GM21381 (cell line): Measurements from ENCODE around the gene SMAD4.
"Not testable (repeated sequence)": the region's sequence is repeated elsewhere in the genome, so short reads cannot be mapped to it uniquely, and the experiment has no call there.

ENCODE experiments used
- ATAC-seq: cut with Tn5 transposase; IDR thresholded peaks from one replicate; pipeline ENCODE4 v1.9.1; 2021; ENCODE audit warnings: mild to moderate bottlenecking, moderate library complexity; ENCODE audit not compliant: unreplicated experiment

SMAD4 gene

GRCh38 chr18:51068105-51068504 lies 38.1 kb downstream of the SMAD4 start:
- no peak for ATAC-seq

- no peak for ATAC-seq
These were observed 39.9 kb downstream of the SMAD4 start for GRCh38 chr18:51069885-51070284.

DNA sequence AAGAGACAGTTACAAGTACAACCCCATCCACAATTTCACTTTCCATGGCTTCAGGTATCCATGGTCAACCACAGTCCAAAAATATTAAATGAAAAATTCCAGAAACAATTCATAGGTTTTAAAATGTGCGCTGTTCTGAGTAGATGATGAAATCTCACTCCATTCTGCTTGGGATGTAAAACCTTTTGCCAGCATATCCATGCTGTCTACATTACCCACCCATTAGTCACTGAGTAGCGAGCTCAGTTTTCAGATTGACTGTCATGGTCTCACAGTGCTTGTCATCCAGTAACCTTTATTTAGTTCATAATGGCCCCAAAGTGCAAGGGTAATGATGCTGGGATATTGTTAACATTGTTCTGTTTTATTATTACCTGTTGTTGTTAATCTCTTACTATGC lies 40.5 kb downstream of the SMAD4 start:
- ATAC-seq: no peak

DNA sequence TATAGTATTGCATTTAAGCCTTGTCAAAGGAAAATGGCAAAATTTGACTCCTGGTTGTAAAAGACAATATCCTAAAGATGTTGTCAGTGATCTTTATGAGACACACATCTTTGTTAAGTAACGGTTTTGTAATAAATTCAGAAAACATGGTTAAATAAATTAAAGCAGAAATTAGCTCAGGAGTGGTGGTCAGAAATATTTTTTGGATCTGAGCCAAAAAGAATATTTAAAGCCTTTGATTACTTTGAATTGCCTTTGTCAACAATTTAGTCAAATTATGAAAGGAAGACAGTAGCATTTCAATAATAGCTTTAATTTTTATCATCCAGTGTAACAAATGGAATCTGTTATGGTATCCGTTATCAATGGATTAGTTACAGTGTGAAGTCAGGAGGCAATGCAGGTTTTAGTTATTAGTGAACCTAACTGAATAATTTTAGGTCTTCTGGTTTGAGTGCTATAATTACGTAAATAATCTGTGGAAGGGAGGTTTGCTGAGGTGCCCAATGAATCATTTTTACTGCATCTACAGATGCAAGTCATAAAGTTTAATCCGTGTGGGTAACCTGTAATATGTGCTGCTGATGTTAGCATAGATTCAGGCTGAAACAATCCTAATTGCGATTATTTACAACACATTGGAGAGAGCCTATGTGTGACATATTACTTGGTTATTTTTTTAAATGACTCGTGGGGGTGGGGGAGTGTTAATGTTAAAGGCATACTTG lies 42.7 kb downstream of the SMAD4 start:
- no peak for ATAC-seq

DNA sequence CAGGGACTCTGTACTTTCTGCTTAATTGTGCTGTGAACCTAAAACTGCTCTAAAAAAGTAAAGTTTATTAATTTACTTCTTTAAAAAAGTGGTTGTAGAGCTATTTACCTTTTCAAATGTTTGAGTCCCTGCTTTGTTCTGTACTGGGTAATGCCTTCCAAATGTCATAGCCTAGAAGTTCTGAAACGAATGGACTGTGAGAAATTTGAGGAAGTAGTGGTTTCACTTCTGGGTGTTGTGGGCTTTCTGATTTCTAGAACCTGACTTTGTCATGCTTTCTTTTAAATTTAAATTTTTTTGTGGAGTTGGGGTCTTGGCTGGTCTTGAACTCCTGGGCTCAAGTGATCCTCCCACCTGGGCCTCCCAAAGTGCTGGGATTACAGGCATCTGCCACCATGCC lies 44.6 kb downstream of the SMAD4 start:
- ATAC-seq: peak; percentile 77

- ATAC-seq: no peak
These were observed 46.5 kb downstream of the SMAD4 start for GRCh38 chr18:51076503-51076902.

DNA sequence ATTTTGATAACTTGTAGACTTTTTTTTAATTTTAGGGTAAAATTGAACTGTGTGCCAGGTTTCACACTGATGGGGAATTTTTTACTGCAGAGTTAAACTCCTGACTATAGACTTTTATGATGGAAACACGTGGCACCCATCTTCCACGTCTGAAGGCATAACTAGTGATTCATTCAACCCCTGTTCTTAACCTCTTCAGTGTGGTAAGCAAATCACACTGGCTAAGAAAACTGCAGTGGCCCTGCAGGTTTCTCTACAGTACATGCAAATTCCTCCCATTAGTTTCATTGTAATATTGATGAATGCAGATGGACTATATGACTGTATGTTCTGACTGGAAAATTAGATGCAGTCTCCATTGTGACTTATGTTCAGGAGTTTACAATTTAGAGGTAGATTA lies 47.2 kb downstream of the SMAD4 start:
- ATAC-seq: no peak

DNA sequence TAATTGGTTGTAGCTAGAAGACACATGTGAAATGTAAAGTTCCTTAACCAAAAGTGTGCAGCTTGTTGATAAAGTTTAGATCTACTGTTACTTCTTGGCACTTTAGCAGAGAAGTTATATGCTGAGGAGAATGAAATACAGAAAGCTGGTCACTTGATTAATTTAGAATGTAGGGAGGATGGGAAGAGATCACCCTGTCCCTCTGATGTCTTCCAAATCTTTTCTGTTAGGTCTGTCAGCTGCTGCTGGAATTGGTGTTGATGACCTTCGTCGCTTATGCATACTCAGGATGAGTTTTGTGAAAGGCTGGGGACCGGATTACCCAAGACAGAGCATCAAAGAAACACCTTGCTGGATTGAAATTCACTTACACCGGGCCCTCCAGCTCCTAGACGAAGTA lies 48.0 kb downstream of the SMAD4 start:
- ATAC-seq: no peak

GRCh38 chr18:51082571-51083267 lies 52.7 kb downstream of the SMAD4 start:
- ATAC-seq: peak; percentile 66

DNA sequence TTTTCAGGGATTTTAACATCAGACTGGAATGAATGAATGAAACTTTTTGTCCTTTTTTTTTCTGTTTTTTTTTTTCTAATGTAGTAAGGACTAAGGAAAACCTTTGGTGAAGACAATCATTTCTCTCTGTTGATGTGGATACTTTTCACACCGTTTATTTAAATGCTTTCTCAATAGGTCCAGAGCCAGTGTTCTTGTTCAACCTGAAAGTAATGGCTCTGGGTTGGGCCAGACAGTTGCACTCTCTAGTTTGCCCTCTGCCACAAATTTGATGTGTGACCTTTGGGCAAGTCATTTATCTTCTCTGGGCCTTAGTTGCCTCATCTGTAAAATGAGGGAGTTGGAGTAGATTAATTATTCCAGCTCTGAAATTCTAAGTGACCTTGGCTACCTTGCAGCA lies 53.4 kb downstream of the SMAD4 start:
- no peak for ATAC-seq

DNA sequence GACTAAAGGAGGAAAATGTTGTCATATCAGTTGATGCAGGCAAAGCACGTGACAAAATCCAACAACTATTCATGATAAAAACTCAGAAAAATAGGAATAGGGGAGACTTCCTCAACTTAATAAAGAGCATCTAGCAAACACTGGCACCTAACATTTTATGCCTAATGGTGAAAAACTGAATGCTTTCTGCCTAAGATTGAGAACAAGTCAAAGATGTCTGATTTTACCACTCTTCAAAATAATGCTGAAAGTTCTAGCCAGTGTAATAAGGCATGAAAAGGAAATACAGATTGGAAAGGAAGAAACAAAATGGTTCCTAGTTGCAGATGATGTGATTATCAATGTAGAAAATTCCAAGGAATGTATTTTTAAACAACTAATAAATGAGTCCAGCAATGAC lies 58.4 kb downstream of the SMAD4 start:
- no peak for ATAC-seq

GRCh38 chr18:51089691-51090090 lies 59.7 kb downstream of the SMAD4 start:
- ATAC-seq: no peak

- no peak for ATAC-seq
These were observed 61.3 kb downstream of the SMAD4 start for GRCh38 chr18:51091270-51091669.

GRCh38 chr18:51092117-51092516 lies 62.1 kb downstream of the SMAD4 start:
- no peak for ATAC-seq

DNA sequence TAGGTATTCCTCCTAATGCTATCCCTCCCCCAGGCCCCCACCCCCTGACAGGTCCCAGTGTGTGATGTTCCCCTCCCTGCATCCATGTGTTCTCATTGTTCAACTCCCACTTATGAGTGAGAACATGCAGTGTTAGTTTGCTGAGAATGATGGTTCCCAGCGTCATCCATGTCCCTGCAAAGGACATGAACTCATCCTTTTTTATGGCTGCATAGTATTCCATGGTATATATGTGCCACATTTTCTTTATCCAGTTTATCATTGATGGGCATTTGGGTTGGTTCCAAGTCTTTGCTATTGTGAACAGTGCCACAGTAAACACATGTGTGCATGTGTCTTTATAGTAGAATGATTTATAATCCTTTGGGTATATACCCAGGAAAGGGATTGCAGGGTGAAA lies 63.0 kb downstream of the SMAD4 start:
- not testable (repeated sequence) for ATAC-seq

DNA sequence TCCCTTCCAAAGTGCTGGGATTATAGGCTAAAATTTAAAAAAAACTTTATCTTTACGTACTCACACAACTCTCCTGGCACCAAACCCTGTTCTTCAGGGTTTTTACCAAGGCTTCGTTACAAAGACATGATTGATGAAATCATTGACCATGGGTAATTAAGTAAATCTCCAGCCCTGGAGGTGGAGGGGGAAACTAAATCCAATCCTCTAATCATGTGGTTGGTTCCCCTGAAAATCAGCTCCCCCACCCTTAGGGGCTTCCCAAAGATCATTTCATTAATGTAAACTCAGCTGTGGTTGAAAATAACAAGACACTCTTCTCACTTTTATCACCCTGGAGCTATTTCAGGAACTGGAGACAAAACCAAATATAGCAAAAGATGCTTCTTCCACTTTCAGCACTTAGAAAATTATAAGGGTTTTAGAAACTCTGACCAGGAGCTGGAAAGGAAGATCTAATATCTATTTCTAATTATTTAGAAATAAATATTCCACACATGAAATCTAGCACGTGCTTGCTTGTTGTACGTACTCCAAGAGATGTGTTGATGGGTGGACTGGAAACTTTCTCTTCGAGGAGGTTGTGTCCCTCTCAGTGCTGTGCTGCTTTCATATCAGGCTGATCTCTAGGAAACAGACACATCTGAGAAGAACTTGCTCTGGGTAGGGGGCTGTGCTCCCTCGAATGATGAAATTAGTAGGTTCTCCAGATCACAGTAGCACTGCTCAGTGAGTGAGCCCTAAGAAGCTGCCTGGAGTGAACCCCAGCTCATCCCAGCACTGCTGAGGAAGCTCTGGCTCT lies 67.2 kb downstream of the SMAD4 start:
- ATAC-seq: peak; percentile 64

- ATAC-seq: no peak
These were observed 68.1 kb downstream of the SMAD4 start for GRCh38 chr18:51098082-51098481.

DNA sequence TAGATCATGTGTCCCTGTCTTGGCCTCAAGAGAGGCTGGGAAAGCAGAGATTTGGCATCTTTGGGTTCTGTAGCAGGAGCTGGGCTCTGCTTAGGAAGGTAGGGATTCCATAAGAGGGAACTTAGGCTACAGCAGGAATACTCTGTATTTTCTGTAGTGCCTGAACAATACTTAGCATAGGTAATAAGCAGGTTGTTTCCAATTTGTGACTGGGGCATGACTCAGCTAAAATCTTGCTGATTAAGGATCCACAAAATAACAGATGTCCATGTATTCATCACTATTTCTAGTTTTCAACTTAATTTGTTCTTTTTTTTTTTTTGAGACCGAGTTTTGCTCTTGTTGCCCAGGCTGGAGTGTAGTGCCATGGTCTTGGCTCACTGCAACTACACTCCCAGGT lies 68.5 kb downstream of the SMAD4 start:
- ATAC-seq: no peak

GRCh38 chr18:51100385-51101120 lies 70.5 kb downstream of the SMAD4 start:
- ATAC-seq: no peak

GRCh38 chr18:51107082-51107481 lies 77.1 kb downstream of the SMAD4 start:
- ATAC-seq: peak; percentile 47
